ENCODE data around the gene MICAL3. TPM values are rescaled to one million over a fixed set of nuclear protein-coding genes. Genes with fewer than 3 reads are reported as not detected.

Gene MICAL3
- total and polyA plus RNA-seq, 9 of the 15 experiments (the other 6 are each of a cell fraction or from before 2014, with no cell fraction given) = 0.53 to 32.1 (median 12.3) TPM

DNA sequence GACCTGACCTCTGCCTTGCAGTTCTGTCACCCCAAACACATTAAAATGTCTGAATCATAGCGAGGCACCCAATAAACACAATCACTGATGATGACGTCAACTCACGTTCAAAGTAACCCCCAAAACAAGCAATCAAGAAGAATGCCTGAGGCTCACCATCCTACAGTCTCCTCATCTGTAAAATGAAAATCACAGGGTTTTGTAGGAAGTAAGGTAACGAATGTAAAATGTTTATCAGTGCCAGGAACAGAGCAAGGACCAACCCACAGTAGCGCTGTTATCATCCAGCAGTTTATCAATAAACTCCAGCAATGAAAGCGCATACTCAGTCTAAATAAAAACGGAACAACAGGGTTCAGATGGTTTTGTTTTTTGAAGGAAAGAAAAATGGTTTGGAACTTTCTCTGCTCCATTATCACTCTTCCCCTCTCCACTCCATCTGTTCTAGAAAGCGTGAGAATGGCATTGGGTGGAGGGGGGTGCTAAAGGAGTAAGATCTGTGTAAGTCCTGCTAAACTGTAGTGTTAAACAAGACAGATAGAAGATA, 110.5 kb downstream of the MICAL3 start (continued):
- TF ChIP-seq, protein P1, sequence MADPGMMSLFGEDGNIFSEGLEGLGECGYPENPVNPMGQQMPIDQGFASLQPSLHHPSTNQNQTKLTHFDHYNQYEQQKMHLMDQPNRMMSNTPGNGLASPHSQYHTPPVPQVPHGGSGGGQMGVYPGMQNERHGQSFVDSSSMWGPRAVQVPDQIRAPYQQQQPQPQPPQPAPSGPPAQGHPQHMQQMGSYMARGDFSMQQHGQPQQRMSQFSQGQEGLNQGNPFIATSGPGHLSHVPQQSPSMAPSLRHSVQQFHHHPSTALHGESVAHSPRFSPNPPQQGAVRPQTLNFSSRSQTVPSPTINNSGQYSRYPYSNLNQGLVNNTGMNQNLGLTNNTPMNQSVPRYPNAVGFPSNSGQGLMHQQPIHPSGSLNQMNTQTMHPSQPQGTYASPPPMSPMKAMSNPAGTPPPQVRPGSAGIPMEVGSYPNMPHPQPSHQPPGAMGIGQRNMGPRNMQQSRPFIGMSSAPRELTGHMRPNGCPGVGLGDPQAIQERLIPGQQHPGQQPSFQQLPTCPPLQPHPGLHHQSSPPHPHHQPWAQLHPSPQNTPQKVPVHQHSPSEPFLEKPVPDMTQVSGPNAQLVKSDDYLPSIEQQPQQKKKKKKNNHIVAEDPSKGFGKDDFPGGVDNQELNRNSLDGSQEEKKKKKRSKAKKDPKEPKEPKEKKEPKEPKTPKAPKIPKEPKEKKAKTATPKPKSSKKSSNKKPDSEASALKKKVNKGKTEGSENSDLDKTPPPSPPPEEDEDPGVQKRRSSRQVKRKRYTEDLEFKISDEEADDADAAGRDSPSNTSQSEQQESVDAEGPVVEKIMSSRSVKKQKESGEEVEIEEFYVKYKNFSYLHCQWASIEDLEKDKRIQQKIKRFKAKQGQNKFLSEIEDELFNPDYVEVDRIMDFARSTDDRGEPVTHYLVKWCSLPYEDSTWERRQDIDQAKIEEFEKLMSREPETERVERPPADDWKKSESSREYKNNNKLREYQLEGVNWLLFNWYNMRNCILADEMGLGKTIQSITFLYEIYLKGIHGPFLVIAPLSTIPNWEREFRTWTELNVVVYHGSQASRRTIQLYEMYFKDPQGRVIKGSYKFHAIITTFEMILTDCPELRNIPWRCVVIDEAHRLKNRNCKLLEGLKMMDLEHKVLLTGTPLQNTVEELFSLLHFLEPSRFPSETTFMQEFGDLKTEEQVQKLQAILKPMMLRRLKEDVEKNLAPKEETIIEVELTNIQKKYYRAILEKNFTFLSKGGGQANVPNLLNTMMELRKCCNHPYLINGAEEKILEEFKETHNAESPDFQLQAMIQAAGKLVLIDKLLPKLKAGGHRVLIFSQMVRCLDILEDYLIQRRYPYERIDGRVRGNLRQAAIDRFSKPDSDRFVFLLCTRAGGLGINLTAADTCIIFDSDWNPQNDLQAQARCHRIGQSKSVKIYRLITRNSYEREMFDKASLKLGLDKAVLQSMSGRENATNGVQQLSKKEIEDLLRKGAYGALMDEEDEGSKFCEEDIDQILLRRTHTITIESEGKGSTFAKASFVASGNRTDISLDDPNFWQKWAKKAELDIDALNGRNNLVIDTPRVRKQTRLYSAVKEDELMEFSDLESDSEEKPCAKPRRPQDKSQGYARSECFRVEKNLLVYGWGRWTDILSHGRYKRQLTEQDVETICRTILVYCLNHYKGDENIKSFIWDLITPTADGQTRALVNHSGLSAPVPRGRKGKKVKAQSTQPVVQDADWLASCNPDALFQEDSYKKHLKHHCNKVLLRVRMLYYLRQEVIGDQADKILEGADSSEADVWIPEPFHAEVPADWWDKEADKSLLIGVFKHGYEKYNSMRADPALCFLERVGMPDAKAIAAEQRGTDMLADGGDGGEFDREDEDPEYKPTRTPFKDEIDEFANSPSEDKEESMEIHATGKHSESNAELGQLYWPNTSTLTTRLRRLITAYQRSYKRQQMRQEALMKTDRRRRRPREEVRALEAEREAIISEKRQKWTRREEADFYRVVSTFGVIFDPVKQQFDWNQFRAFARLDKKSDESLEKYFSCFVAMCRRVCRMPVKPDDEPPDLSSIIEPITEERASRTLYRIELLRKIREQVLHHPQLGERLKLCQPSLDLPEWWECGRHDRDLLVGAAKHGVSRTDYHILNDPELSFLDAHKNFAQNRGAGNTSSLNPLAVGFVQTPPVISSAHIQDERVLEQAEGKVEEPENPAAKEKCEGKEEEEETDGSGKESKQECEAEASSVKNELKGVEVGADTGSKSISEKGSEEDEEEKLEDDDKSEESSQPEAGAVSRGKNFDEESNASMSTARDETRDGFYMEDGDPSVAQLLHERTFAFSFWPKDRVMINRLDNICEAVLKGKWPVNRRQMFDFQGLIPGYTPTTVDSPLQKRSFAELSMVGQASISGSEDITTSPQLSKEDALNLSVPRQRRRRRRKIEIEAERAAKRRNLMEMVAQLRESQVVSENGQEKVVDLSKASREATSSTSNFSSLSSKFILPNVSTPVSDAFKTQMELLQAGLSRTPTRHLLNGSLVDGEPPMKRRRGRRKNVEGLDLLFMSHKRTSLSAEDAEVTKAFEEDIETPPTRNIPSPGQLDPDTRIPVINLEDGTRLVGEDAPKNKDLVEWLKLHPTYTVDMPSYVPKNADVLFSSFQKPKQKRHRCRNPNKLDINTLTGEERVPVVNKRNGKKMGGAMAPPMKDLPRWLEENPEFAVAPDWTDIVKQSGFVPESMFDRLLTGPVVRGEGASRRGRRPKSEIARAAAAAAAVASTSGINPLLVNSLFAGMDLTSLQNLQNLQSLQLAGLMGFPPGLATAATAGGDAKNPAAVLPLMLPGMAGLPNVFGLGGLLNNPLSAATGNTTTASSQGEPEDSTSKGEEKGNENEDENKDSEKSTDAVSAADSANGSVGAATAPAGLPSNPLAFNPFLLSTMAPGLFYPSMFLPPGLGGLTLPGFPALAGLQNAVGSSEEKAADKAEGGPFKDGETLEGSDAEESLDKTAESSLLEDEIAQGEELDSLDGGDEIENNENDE (IDR thresholded peaks at IDR 0.05; ENCODE audit: low read depth, low read length) = no peak
- no peak for TF ChIP-seq ATF1 (CRISPR knock-in tag; IDR thresholded peaks at IDR 0.05)
- TF ChIP-seq ATF1 (tag; IDR thresholded peaks at IDR 0.05) = peak; percentile 79
- TF ChIP-seq LEF1 (IDR thresholded peaks at IDR 0.05) = no peak

Data from K562 (cell line).